GM12873 (cell line): ENCODE results near the gene AADACL4.

Experiments
- TF ChIP-seq, protein P1 (sequence below): IDR thresholded peaks from 2 replicates; pipeline ENCODE4 v1.5.1; 2012; ENCODE audit warnings: low read depth, mild to moderate bottlenecking, moderate library complexity, low read length, control low read depth; ENCODE audit not compliant: insufficient read depth; ENCODE audit errors: missing control alignments

The AADACL4 gene

GRCh38 chr1:12666141-12666735 lies 22.4 kb downstream of the AADACL4 start:
- TF ChIP-seq, protein P1, sequence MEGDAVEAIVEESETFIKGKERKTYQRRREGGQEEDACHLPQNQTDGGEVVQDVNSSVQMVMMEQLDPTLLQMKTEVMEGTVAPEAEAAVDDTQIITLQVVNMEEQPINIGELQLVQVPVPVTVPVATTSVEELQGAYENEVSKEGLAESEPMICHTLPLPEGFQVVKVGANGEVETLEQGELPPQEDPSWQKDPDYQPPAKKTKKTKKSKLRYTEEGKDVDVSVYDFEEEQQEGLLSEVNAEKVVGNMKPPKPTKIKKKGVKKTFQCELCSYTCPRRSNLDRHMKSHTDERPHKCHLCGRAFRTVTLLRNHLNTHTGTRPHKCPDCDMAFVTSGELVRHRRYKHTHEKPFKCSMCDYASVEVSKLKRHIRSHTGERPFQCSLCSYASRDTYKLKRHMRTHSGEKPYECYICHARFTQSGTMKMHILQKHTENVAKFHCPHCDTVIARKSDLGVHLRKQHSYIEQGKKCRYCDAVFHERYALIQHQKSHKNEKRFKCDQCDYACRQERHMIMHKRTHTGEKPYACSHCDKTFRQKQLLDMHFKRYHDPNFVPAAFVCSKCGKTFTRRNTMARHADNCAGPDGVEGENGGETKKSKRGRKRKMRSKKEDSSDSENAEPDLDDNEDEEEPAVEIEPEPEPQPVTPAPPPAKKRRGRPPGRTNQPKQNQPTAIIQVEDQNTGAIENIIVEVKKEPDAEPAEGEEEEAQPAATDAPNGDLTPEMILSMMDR = no peak

- TF ChIP-seq, protein P1 = no peak
These were observed 25.7 kb downstream of the AADACL4 start for GRCh38 chr1:12669529-12670068.

DNA sequence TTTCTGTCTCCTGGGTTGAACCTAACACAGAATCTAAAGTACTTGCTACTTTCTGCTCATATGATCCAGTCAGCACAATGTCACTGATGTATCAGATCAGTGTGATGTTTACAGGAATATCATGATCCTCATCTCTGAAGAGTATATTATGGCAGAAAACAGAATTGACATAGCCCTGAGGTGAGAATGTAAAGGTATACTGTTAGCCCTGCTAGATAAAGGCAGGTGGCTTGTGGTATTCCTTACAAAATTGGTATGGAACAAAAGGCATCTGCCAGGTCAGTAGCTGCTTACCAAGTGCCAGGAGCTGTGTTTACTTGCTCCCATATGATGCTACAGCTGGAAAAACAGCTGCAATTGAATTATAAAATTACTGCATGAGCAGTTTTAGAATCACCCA lies 30.5 kb downstream of the AADACL4 start:
- TF ChIP-seq, protein P1 = no peak

- TF ChIP-seq, protein P1 = no peak
These were observed 33.7 kb downstream of the AADACL4 start for GRCh38 chr1:12677565-12677964.

DNA sequence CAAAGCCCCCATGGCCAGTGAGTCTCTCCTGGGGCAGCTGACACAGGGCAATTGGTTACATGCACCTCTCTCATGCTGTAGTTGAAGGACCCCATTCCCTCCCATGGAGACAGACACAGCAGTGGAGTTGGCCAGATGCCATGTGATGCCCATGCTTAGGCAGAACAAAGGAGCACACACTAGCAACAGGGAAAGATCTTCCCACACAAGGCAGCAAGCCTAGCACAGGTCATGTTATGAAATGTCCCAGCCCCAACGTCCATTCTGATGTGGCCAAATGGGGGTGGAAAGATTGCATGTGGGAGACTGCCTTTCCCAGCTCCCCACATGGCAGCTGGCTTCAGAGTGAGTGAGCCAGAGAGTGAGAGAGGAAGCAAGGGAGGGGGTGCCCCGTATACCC lies 34.5 kb downstream of the AADACL4 start:
- TF ChIP-seq, protein P1 = no peak

DNA sequence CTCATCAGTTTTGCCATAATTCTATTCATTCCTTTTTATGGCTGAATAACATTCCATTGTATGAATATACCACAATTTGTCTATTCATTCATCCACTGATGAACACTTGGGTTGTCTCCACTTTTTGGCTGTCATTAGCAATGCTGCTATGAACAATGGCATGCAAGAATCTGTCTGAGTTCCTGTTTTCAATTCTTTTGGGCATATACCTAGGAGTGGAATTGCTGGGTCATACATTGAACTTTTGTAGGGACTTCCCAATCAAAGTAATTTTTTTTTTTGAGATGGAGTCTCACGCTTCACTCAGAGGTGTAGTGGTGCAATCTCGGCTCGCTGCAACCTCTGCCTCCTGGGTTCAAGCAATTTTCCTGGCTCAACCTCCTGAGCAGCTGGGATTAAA lies 34.9 kb downstream of the AADACL4 start:
- TF ChIP-seq, protein P1 = no peak

DNA sequence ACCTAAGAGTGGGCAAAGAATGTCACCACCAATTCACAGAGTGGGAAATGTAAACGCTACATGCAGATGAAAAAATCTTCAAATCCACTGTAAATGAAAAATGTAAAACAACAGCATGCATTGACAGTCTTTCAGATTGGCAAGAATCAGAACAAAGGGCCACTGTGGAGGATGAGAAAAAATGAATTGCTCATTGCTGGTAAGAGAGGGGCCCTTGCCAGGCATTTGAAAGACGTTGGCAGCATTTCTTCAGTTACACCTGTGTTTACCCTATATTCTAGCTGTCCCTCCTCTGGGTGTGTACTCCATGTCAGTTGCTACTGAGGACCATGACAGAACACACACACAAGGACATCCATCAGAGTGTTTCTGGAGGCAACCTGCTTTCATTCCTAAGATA lies 46.3 kb downstream of the AADACL4 start:
- TF ChIP-seq, protein P1 = no peak
